HG03439 (cell line): ENCODE results near the gene GID4.

Experiments used
- ATAC-seq: cut with Tn5 transposase; IDR thresholded peaks from one replicate; pipeline ENCODE4 v1.9.1; 2021; ENCODE audit warnings: mild to moderate bottlenecking, moderate library complexity; ENCODE audit not compliant: unreplicated experiment

The GID4 gene

GRCh38 chr17:18016426-18016825 lies 22.8 kb upstream of the GID4 start:
- no peak for ATAC-seq

GRCh38 chr17:18017958-18018357 lies 21.2 kb upstream of the GID4 start:
- ATAC-seq: no peak

GRCh38 chr17:18018411-18018921 lies 20.7 kb upstream of the GID4 start:
- no peak for ATAC-seq

- ATAC-seq: no peak
These were observed 19.4 kb upstream of the GID4 start for GRCh38 chr17:18019838-18020154.

GRCh38 chr17:18020971-18021370 lies 18.2 kb upstream of the GID4 start:
- ATAC-seq: no peak

- ATAC-seq: no peak
These were observed 17.8 kb upstream of the GID4 start for GRCh38 chr17:18021372-18021771.

- no peak for ATAC-seq
These were observed 13.8 kb upstream of the GID4 start for GRCh38 chr17:18025241-18025944.

- ATAC-seq: no peak
These were observed 13.0 kb upstream of the GID4 start for GRCh38 chr17:18025945-18026776.

GRCh38 chr17:18027280-18027679 lies 11.9 kb upstream of the GID4 start:
- no peak for ATAC-seq

GRCh38 chr17:18028114-18028951 lies 10.9 kb upstream of the GID4 start:
- no peak for ATAC-seq

GRCh38 chr17:18028952-18029540 lies 10.2 kb upstream of the GID4 start:
- no peak for ATAC-seq

GRCh38 chr17:18031955-18032354 lies 7.3 kb upstream of the GID4 start:
- no peak for ATAC-seq

GRCh38 chr17:18033442-18034099 lies 5.6 kb upstream of the GID4 start:
- ATAC-seq: no peak

- ATAC-seq: no peak
These were observed 3.5 kb upstream of the GID4 start for GRCh38 chr17:18035704-18036103.

- no peak for ATAC-seq
These were observed 1.7 kb upstream of the GID4 start for GRCh38 chr17:18037486-18037885.

- no peak for ATAC-seq
These were observed 908 bp upstream of the GID4 start for GRCh38 chr17:18038149-18038850.

GRCh38 chr17:18039535-18040260 lies 490 bp downstream of the GID4 start:
- ATAC-seq: peak; percentile 32

GRCh38 chr17:18040261-18040858 lies 1.2 kb downstream of the GID4 start:
- ATAC-seq: no peak

GRCh38 chr17:18041776-18042175 lies 2.6 kb downstream of the GID4 start:
- no peak for ATAC-seq
